Uterus (tissue), 2 donors: ENCODE results near the gene PARD3.

ENCODE experiments used
- POLR2A ChIP-seq, 2 donors: fragments of 450-650 bp; IDR thresholded peaks; one replicate each; pipeline ENCODE4 v1.6.1; 2016; ENCODE audit warnings: antibody characterized with exemption in 2 of 2, mild to moderate bottlenecking in 1 of 2, moderate library complexity in 1 of 2
- TF ChIP-seq, protein P1 (sequence below), 4 experiments: fragments of 200-600 bp in 2 of 4; fragments of 450-650 bp in 2 of 4; sonication (generic) in 2 of 4; IDR thresholded peaks; one replicate each; pipeline ENCODE4 v1.5.1; 2016 to 2019; ENCODE audit warnings: antibody characterized with exemption in 4 of 4, mild to moderate bottlenecking in 2 of 4, moderate library complexity in 1 of 4

DNA sequence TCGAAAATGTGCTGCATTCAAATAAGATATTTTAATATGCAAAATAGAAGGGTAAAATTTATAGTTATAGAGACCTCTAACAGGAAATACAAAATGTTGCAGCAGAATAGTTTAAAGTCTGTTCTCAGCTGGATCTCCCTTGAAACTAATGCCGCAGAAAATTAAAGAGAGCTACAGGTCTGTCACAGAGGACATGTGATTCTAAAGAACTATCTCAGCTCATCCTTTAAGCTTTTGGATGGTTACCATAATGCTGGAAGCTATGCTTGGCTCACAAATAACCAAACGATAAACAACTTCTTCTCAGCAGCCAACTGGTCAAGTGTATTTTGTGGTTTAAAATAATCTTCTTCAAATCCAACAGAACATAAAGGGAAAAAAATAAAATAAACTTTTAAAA is 353.0 kb downstream of the PARD3 start:
- TF ChIP-seq, protein P1, sequence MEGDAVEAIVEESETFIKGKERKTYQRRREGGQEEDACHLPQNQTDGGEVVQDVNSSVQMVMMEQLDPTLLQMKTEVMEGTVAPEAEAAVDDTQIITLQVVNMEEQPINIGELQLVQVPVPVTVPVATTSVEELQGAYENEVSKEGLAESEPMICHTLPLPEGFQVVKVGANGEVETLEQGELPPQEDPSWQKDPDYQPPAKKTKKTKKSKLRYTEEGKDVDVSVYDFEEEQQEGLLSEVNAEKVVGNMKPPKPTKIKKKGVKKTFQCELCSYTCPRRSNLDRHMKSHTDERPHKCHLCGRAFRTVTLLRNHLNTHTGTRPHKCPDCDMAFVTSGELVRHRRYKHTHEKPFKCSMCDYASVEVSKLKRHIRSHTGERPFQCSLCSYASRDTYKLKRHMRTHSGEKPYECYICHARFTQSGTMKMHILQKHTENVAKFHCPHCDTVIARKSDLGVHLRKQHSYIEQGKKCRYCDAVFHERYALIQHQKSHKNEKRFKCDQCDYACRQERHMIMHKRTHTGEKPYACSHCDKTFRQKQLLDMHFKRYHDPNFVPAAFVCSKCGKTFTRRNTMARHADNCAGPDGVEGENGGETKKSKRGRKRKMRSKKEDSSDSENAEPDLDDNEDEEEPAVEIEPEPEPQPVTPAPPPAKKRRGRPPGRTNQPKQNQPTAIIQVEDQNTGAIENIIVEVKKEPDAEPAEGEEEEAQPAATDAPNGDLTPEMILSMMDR (IDR thresholded peaks at IDR 0.05): no peak
- TF ChIP-seq POLR2A (IDR thresholded peaks at IDR 0.05): no peak
